Epithelial cell of proximal tubule (primary cell): Measurements from ENCODE around the gene LRRC8B. TPM values are rescaled to one million over a fixed set of nuclear protein-coding genes. Genes with fewer than 3 reads are reported as not detected.
"Not testable (repeated sequence)": the region's sequence is repeated elsewhere in the genome, so short reads cannot be mapped to it uniquely, and the experiment has no call there.

Experiments
- DNase-seq: peaks from one replicate; pipeline ENCODE4 v3.0.0-alpha.2; 2011; ENCODE audit warnings: low read depth
- H3K4me3 ChIP-seq: 2 replicates; pipeline ENCODE4 v1.5.1; 2011; ENCODE audit warnings: low read depth, mild to moderate bottlenecking, low read length
- total RNA-seq: library from RNA; depleted of rRNA; stranded (reverse); fragments of >200 nt; gene quantifications from 2 replicates; pipeline ENCODE4 v1.2.3, GENCODE V29; 2015
- TF ChIP-seq, protein P1 (sequence below): conservative IDR thresholded peaks from 2 replicates; pipeline ENCODE4 v1.5.1; 2012; ENCODE audit warnings: low read depth, mild to moderate bottlenecking, low read length

The LRRC8B gene
- total RNA-seq, 1 donor from 2014 or later: 5.0 TPM

DNA sequence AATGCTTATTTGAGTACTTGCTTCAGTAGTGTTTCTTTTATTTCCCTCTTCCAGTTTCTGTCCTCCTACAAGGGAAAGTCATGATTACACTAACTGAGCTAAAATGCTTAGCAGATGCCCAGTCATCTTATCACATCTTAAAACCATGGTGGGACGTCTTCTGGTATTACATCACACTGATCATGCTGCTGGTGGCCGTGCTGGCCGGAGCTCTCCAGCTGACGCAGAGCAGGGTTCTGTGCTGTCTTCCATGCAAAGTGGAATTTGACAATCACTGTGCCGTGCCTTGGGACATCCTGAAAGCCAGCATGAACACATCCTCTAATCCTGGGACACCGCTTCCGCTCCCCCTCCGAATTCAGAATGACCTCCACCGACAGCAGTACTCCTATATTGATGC, 57.9 kb downstream of the LRRC8B start:
- no peak overlapping the region for H3K4me3 ChIP-seq
- TF ChIP-seq, protein P1, sequence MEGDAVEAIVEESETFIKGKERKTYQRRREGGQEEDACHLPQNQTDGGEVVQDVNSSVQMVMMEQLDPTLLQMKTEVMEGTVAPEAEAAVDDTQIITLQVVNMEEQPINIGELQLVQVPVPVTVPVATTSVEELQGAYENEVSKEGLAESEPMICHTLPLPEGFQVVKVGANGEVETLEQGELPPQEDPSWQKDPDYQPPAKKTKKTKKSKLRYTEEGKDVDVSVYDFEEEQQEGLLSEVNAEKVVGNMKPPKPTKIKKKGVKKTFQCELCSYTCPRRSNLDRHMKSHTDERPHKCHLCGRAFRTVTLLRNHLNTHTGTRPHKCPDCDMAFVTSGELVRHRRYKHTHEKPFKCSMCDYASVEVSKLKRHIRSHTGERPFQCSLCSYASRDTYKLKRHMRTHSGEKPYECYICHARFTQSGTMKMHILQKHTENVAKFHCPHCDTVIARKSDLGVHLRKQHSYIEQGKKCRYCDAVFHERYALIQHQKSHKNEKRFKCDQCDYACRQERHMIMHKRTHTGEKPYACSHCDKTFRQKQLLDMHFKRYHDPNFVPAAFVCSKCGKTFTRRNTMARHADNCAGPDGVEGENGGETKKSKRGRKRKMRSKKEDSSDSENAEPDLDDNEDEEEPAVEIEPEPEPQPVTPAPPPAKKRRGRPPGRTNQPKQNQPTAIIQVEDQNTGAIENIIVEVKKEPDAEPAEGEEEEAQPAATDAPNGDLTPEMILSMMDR: no peak

GRCh38 chr1:89584211-89584610, 59.6 kb downstream of the LRRC8B start:
- TF ChIP-seq, protein P1: no peak
- no peak overlapping the region for H3K4me3 ChIP-seq
- no peak for DNase-seq

More for the DNA sequence above, 57.9 kb downstream of the LRRC8B start:
- no peak for DNase-seq

- no peak for DNase-seq
- no peak overlapping the region for H3K4me3 ChIP-seq
- TF ChIP-seq, protein P1: no peak
Observed at GRCh38 chr1:89584781-89585180, 60.2 kb downstream of the LRRC8B start.

DNA sequence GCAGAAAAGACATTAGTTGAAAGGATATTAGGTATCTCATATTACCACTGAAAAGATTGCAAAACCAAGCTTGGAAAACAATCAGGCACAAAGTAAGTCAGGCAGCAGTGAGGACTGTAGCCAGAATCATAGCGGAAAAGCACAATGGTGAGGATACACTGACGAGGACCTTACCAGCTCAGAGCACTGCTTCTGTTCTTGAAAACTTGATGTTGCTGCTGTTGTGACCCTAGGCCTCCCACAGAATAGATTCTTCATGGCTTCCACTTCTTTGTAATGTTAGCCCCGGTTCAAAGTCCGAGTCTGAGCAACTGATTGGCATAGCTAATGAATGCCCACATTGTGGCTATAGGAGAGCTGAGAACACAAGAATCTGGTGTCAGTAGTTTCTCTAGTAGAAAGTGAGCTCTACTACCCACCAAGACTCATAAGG, 63.1 kb downstream of the LRRC8B start:
- TF ChIP-seq, protein P1: no peak
- DNase-seq: peak; percentile 47
- H3K4me3 ChIP-seq: no peak overlapping the region

DNA sequence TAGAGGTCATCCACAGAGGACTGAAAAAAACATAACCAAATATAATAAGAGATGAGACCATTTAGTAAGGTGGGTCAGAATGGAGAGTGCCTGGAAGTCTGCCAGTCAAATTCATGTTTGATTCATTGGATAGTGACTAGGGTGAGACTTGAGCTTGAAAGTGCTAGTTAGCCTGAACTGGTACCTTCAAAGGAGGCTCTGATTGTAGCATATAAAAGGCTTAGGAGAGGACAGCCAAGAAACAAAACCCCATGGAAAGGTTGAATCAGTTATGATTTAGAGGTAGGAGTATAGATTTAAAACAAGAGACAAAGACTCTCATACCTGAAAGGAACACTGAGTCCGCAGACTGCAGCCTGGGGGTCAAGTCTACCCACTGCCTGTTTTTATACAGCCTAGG, 63.9 kb downstream of the LRRC8B start:
- no peak for DNase-seq
- no peak overlapping the region for H3K4me3 ChIP-seq
- TF ChIP-seq, protein P1: no peak

DNA sequence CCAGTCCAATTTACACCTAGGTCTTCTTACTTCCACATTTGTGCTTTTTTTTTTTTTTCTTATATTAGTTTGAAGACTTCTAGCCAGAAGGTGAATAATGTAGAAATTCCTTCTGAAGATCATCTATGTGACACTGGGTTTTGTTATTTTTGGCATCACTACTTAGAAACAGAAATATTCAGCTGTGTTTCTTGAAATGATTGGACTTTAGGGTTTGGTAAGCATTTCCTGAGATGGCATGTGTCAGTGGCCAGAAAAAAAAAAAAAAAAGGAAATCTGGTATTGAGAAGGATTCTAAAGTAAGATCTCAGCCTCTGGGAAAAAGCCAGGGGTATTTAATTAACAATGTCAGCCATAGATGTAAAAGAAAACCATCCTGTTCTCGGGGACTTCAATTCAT, 64.9 kb downstream of the LRRC8B start:
- DNase-seq: no peak
- TF ChIP-seq, protein P1: no peak
- H3K4me3 ChIP-seq: no peak overlapping the region

GRCh38 chr1:89590341-89591080, 65.9 kb downstream of the LRRC8B start:
- H3K4me3 ChIP-seq: no peak overlapping the region
- TF ChIP-seq, protein P1: no peak
- no peak for DNase-seq

DNA sequence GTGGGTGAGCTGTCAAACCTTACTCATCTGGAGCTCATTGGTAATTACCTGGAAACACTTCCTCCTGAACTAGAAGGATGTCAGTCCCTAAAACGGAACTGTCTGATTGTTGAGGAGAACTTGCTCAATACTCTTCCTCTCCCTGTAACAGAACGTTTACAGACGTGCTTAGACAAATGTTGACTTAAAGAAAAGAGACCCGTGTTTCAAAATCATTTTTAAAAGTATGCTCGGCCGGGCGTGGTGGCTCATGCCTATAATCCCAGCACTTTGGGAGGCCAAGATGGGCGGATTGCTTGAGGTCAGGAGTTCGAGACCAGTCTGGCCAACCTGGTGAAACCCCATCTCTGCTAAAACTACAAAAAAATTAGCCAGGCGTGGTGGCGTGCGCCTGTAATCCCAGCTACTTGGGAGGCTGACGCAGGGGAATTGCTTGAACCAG, 68.3 kb downstream of the LRRC8B start:
- not testable (repeated sequence) for DNase-seq, H3K4me3 ChIP-seq
